SU-DHL-6 (cell line): ENCODE measurements around the gene WNT7B.

Source experiments
- EZH2phosphoT487 ChIP-seq: fragments of 200-600 bp; sonication (generic), shearing (Covaris generic); conservative IDR thresholded peaks from 2 replicates; pipeline ENCODE4 v1.6.1; 2018; ENCODE audit warnings: mild to moderate bottlenecking, antibody characterized with exemption, low read length, moderate library complexity, mixed read lengths
- TF ChIP-seq, protein P1 (sequence below): fragments of 200-600 bp; sonication (generic); IDR thresholded peaks from one replicate; pipeline ENCODE4 v1.5.1; 2017; ENCODE audit warnings: antibody characterized with exemption, mild to moderate bottlenecking, low read length, moderate library complexity; ENCODE audit not compliant: insufficient read depth, poor library complexity, severe bottlenecking

DNA sequence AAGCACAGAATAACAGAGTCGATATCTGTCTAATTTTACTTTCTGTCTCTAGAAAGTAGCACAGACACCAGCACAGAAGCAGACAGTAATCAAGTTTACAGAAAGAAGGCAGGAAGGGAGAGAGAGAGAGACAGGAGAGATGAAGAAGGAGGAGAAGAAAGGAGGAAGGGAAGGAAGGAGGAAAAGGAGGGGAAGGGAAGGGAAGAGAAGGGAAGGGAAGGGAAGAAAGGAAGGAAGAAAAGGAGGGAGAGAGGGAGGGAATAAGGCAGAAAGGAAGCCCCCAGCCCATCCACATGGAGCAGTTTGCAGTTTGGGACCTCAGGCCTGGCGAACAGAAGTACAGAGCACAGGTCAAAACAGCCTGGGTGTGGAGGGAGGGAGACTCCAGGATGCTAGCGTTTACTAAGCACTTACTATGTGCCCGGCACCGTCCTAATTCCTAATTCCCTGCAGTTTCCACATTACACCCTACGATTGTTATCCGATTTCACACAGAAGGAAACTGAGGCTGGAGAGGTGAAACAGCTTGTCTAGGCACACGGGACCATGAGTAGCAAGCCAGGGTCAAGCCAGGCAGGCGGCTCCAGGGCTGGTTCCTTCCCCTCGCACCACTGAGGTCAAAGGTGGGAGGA lies 46.0 kb upstream of the WNT7B start:
- TF ChIP-seq, protein P1, sequence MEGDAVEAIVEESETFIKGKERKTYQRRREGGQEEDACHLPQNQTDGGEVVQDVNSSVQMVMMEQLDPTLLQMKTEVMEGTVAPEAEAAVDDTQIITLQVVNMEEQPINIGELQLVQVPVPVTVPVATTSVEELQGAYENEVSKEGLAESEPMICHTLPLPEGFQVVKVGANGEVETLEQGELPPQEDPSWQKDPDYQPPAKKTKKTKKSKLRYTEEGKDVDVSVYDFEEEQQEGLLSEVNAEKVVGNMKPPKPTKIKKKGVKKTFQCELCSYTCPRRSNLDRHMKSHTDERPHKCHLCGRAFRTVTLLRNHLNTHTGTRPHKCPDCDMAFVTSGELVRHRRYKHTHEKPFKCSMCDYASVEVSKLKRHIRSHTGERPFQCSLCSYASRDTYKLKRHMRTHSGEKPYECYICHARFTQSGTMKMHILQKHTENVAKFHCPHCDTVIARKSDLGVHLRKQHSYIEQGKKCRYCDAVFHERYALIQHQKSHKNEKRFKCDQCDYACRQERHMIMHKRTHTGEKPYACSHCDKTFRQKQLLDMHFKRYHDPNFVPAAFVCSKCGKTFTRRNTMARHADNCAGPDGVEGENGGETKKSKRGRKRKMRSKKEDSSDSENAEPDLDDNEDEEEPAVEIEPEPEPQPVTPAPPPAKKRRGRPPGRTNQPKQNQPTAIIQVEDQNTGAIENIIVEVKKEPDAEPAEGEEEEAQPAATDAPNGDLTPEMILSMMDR = no peak
- no peak for TF ChIP-seq EZH2phosphoT487
